Mucosa of stomach (tissue), 1 donor: ENCODE measurements around the gene ITGA3.
"Not testable (repeated sequence)": the region's sequence is repeated elsewhere in the genome, so short reads cannot be mapped to it uniquely, and the experiment has no call there.

Source experiments
- H3K27me3 ChIP-seq: one replicate; pipeline ENCODE4 v1.7.0; 2013; ENCODE audit warnings: mild to moderate bottlenecking, low read length; ENCODE audit not compliant: control insufficient read depth, insufficient read depth
- H3K36me3 ChIP-seq: one replicate; pipeline ENCODE4 v1.7.0; 2013; ENCODE audit warnings: low read length; ENCODE audit not compliant: control insufficient read depth, insufficient read depth
- H3K4me1 ChIP-seq: one replicate; pipeline ENCODE4 v1.7.0; 2013; ENCODE audit warnings: mild to moderate bottlenecking, low read length; ENCODE audit not compliant: control insufficient read depth, insufficient read depth
- H3K4me3 ChIP-seq: one replicate; pipeline ENCODE4 v1.7.0; 2013; ENCODE audit warnings: low read length
- H3K9ac ChIP-seq: one replicate; pipeline ENCODE4 v1.7.0; 2013; ENCODE audit warnings: mild to moderate bottlenecking, low read length, moderate library complexity
- H3K9me3 ChIP-seq: one replicate; pipeline ENCODE4 v1.7.0; 2013; ENCODE audit warnings: mild to moderate bottlenecking, low read length, moderate library complexity; ENCODE audit not compliant: control insufficient read depth
- donor health status: Pancreatic carcinoma.

Gene ITGA3

GRCh38 chr17:50037321-50038107, 18.4 kb upstream of the ITGA3 start:
- Histone ChIP-seq H3K9ac (peak overlapping the region; percentile 22), H3K27me3 (no peaks in the 10 kb centered on the region), H3K4me3 (no peak overlapping the region), H3K36me3 (no peaks in the 10 kb centered on the region), H3K4me1 (peaks cover 15% of the 10 kb centered on the region), H3K9me3 (no peaks in the 10 kb centered on the region)

GRCh38 chr17:50039058-50039457, 16.9 kb upstream of the ITGA3 start:
- Histone ChIP-seq H3K4me3 (no peak overlapping the region), H3K9ac (no peak overlapping the region), H3K27me3 (no peaks in the 10 kb centered on the region)

GRCh38 chr17:50040496-50040895, 15.4 kb upstream of the ITGA3 start:
- not testable (repeated sequence) for H3K4me3 ChIP-seq
- H3K4me1 ChIP-seq: peaks cover 39% of the 10 kb centered on the region

More at GRCh38 chr17:50039058-50039457, 16.9 kb upstream of the ITGA3 start:
- Histone ChIP-seq H3K36me3 (no peaks in the 10 kb centered on the region), H3K9me3 (no peaks in the 10 kb centered on the region), H3K4me1 (peaks cover 25% of the 10 kb centered on the region)

GRCh38 chr17:50042211-50042610, 13.7 kb upstream of the ITGA3 start:
- peaks cover 33% of the 10 kb centered on the region for H3K4me1 ChIP-seq
- no peak overlapping the region for H3K4me3 ChIP-seq
- H3K36me3 ChIP-seq: no peaks in the 10 kb centered on the region
- no peaks in the 10 kb centered on the region for H3K9me3 ChIP-seq
- no peak overlapping the region for H3K9ac ChIP-seq
- no peaks in the 10 kb centered on the region for H3K27me3 ChIP-seq

More at GRCh38 chr17:50040496-50040895, 15.4 kb upstream of the ITGA3 start:
- not testable (repeated sequence) for H3K36me3 ChIP-seq, H3K27me3 ChIP-seq, H3K9ac ChIP-seq, H3K9me3 ChIP-seq

- Histone ChIP-seq H3K4me3 (no peak overlapping the region), H3K36me3 (no peaks in the 10 kb centered on the region), H3K4me1 (peaks cover 25% of the 10 kb centered on the region), H3K27me3 (no peaks in the 10 kb centered on the region), H3K9me3 (no peaks in the 10 kb centered on the region), H3K9ac (no peak overlapping the region)
Observed at GRCh38 chr17:50043290-50044148, 12.4 kb upstream of the ITGA3 start.

GRCh38 chr17:50044483-50044882, 11.4 kb upstream of the ITGA3 start:
- Histone ChIP-seq H3K9ac (no peak overlapping the region), H3K27me3 (no peaks in the 10 kb centered on the region), H3K9me3 (no peaks in the 10 kb centered on the region), H3K4me3 (no peak overlapping the region), H3K36me3 (no peaks in the 10 kb centered on the region), H3K4me1 (peaks cover 25% of the 10 kb centered on the region)

- Histone ChIP-seq H3K4me1 (peaks cover 25% of the 10 kb centered on the region), H3K27me3 (no peaks in the 10 kb centered on the region), H3K36me3 (no peaks in the 10 kb centered on the region), H3K9me3 (no peaks in the 10 kb centered on the region), H3K9ac (no peak overlapping the region), H3K4me3 (no peak overlapping the region)
Observed at GRCh38 chr17:50045154-50045553, 10.8 kb upstream of the ITGA3 start.

GRCh38 chr17:50046179-50046578, 9.7 kb upstream of the ITGA3 start:
- H3K27me3 ChIP-seq: no peaks in the 10 kb centered on the region
- no peak overlapping the region for H3K9ac ChIP-seq
- H3K4me1 ChIP-seq: peaks cover 36% of the 10 kb centered on the region
- no peaks in the 10 kb centered on the region for H3K9me3 ChIP-seq
- H3K4me3 ChIP-seq: no peak overlapping the region
- H3K36me3 ChIP-seq: no peaks in the 10 kb centered on the region

- no peak overlapping the region for H3K4me3 ChIP-seq
- H3K27me3 ChIP-seq: no peaks in the 10 kb centered on the region
- no peaks in the 10 kb centered on the region for H3K9me3 ChIP-seq
- H3K9ac ChIP-seq: no peak overlapping the region
- peaks cover 40% of the 10 kb centered on the region for H3K4me1 ChIP-seq
- H3K36me3 ChIP-seq: no peaks in the 10 kb centered on the region
Observed at GRCh38 chr17:50046667-50047066, 9.2 kb upstream of the ITGA3 start.

- Histone ChIP-seq H3K27me3 (no peaks in the 10 kb centered on the region), H3K9me3 (no peaks in the 10 kb centered on the region), H3K4me3 (no peak overlapping the region), H3K9ac (no peak overlapping the region), H3K4me1 (peaks cover 45% of the 10 kb centered on the region), H3K36me3 (no peaks in the 10 kb centered on the region)
Observed at GRCh38 chr17:50047083-50047482, 8.8 kb upstream of the ITGA3 start.

GRCh38 chr17:50047488-50048126, 8.3 kb upstream of the ITGA3 start:
- Histone ChIP-seq H3K9me3 (no peaks in the 10 kb centered on the region), H3K27me3 (no peaks in the 10 kb centered on the region), H3K4me3 (no peak overlapping the region), H3K9ac (no peak overlapping the region), H3K36me3 (no peaks in the 10 kb centered on the region), H3K4me1 (peaks cover 50% of the 10 kb centered on the region)
